A549 (cell line): ENCODE measurements around the gene AIP. TPM values are rescaled to one million over a fixed set of nuclear protein-coding genes. Genes with fewer than 3 reads are reported as not detected.

ENCODE experiments used
- ATAC-seq, 2 experiments: fragments of 200-7000 bp in 1 of 2; fragments of >200 bp in 1 of 2; cut with Nextera tagmentation in 1 of 2; cut with Tn5 transposase in 1 of 2; 3 replicates each; pipeline versions ENCODE4 v1.8.0 to v1.9.1; 2018 to 2020; ENCODE audit warnings: mild to moderate bottlenecking in 1 of 2, moderate library complexity in 1 of 2
- CTCF ChIA-PET: fragments of 300-600 bp; sonication (Branson Sonifier 250); formaldehyde crosslinking; extraction: SDS; loops from one replicate; lab custom pipeline; 2021; ENCODE audit warnings: antibody characterized with exemption, inconsistent platforms; lab: Yijun Ruan, JAX
- POLR2A ChIA-PET: fragments of 350-600 bp; formaldehyde crosslinking; extraction: SDS; loops from one replicate; lab custom pipeline; 2021; ENCODE audit warnings: antibody characterized with exemption, inconsistent platforms; lab: Yijun Ruan, JAX
- DNase-seq, 2 experiments: peaks; one replicate each; pipeline versions ENCODE4 v3.0.0 to v3.0.0-alpha.2; 2011 to 2016; ENCODE audit warnings: low read depth in 1 of 2, low spot score in 1 of 2
- FAIRE-seq: peaks from 2 replicates; lab custom pipeline; 2011; peaks lifted over from hg19 to GRCh38; lab: Jason Lieb, UNC
- H3K27ac ChIP-seq, 2 experiments: fragments of >200 bp; sonication (Bioruptor Twin); formaldehyde crosslinking; 3 replicates each; pipeline ENCODE4 v1.5.1; 2016 to 2017
- H3K4me1 ChIP-seq: fragments of >200 bp; sonication (Bioruptor Twin); formaldehyde crosslinking; 3 replicates; pipeline ENCODE4 v1.6.1; 2016
- H3K4me2 ChIP-seq: fragments of >200 bp; sonication (Bioruptor Twin); formaldehyde crosslinking; 3 replicates; pipeline ENCODE4 v1.6.1; 2016
- H3K4me3 ChIP-seq: fragments of >200 bp; sonication (Bioruptor Twin); formaldehyde crosslinking; 3 replicates; pipeline ENCODE4 v1.5.1; 2016
- H3K9me3 ChIP-seq: fragments of >200 bp; sonication (Bioruptor Twin); formaldehyde crosslinking; 3 replicates; pipeline ENCODE4 v1.6.1; 2016
- BCL3 ChIP-seq: fragments of >200 bp; sonication (Bioruptor Twin); formaldehyde crosslinking; IDR thresholded peaks from 3 replicates; pipeline ENCODE4 v1.6.1; 2016
- BHLHE40 ChIP-seq: IDR thresholded peaks from 2 replicates; pipeline ENCODE4 v1.6.1; 2012; ENCODE audit warnings: low read depth, low read length, inconsistent platforms
- CBX2 ChIP-seq: fragments of 200-600 bp; sonication (generic); IDR thresholded peaks from 2 replicates; pipeline ENCODE4 v1.6.1; 2016; ENCODE audit warnings: low read depth, mild to moderate bottlenecking, borderline replicate concordance
- CEBPB ChIP-seq, 2 experiments: fragments of >200 bp in 1 of 2; sonication (Bioruptor Twin) in 1 of 2; formaldehyde crosslinking in 1 of 2; IDR thresholded peaks; 2 replicates each; pipeline ENCODE4 v1.6.1; 2012 to 2016
- CHD2 ChIP-seq: fragments of 150-350 bp; IDR thresholded peaks from 2 replicates; pipeline ENCODE4 v1.6.1; 2014; ENCODE audit warnings: low read length; ENCODE audit not compliant: partially characterized antibody
- FOSL2 ChIP-seq, 2 experiments: fragments of 450-650 bp in 1 of 2; fragments of >200 bp in 1 of 2; sonication (Bioruptor Twin) in 1 of 2; formaldehyde crosslinking; IDR thresholded peaks; 2 replicates each; pipeline versions ENCODE4 v1.5.0 to v1.6.1; 2016 to 2020; ENCODE audit warnings: mild to moderate bottlenecking in 1 of 2, moderate library complexity in 1 of 2
- GATA3 ChIP-seq: IDR thresholded peaks from 2 replicates; pipeline ENCODE4 v1.6.1; 2012; ENCODE audit warnings: borderline replicate concordance
- HOXB13 ChIP-seq: fragments of 250-450 bp; sonication (Bioruptor Pico); IDR thresholded peaks from 2 replicates; pipeline ENCODE4 v1.5.0; 2020; ENCODE audit warnings: low read depth, mild to moderate bottlenecking, moderate library complexity
- JUNB ChIP-seq: fragments of >200 bp; sonication (Bioruptor Twin); formaldehyde crosslinking; IDR thresholded peaks from 2 replicates; pipeline ENCODE4 v1.6.1; 2016
- MAFK ChIP-seq: fragments of 450-650 bp; IDR thresholded peaks from 2 replicates; pipeline ENCODE4 v1.6.1; 2014; ENCODE audit not compliant: partially characterized antibody
- MAZ ChIP-seq: fragments of 150-350 bp; IDR thresholded peaks from 2 replicates; pipeline ENCODE4 v1.6.1; 2014; ENCODE audit warnings: antibody characterized with exemption, low read depth, low read length, borderline replicate concordance
- MYC ChIP-seq: IDR thresholded peaks from 2 replicates; pipeline ENCODE4 v1.6.1; 2012; ENCODE audit warnings: mild to moderate bottlenecking, inconsistent platforms, low read length, improper control_type of control experiment, borderline replicate concordance
- REST ChIP-seq: fragments of 200-600 bp; sonication (generic); IDR thresholded peaks from 2 replicates; pipeline ENCODE4 v1.6.1; 2016; ENCODE audit warnings: antibody characterized with exemption, mild to moderate bottlenecking, moderate library complexity
- RFX5 ChIP-seq: fragments of 450-650 bp; IDR thresholded peaks from 2 replicates; pipeline ENCODE4 v1.7.1; 2014; ENCODE audit warnings: antibody characterized with exemption, mild to moderate bottlenecking, moderate library complexity
- SMC3 ChIP-seq: fragments of >200 bp; sonication (Bioruptor Twin); formaldehyde crosslinking; IDR thresholded peaks from 3 replicates; pipeline ENCODE4 v1.6.1; 2018; ENCODE audit warnings: inconsistent platforms
- USF2 ChIP-seq: fragments of 450-650 bp; IDR thresholded peaks from 2 replicates; pipeline ENCODE4 v1.6.1; 2014; ENCODE audit warnings: antibody characterized with exemption
- ZC3H11A ChIP-seq: fragments of 450-650 bp; IDR thresholded peaks from 2 replicates; pipeline ENCODE4 v1.6.1; 2014; ENCODE audit warnings: antibody characterized with exemption, mild to moderate bottlenecking
- WGBS: methylation state at CpG from one replicate; pipeline ENCODE4 v1.1.6; 2017; ENCODE audit errors: missing lambda C conversion rate; 5-methylcytosine and 5-hydroxymethylcytosine counted together
- polyA plus RNA-seq, 4 experiments: library from polyadenylated mRNA; depleted of rRNA in 3 of 4; stranded (reverse); fragments of >200 nt; fragmentation: RNase III in 1 of 4; extraction: RNeasy Plus Mini Kit Qiagen cat#74134 plus additional on column Dnase treatment in 1 of 4; gene quantifications; 2 replicates in 3 of 4; 3 replicates in 1 of 4; pipeline ENCODE4 v1.2.3, GENCODE V29; 2011 to 2017
- TF ChIP-seq, protein P1 (sequence below): IDR thresholded peaks from 2 replicates; pipeline ENCODE4 v1.6.1; 2012

Gene AIP
- polyA plus RNA-seq, 2 of the 4 experiments (the other 2 are of a cell fraction): 50.8 to 68.8 TPM

DNA sequence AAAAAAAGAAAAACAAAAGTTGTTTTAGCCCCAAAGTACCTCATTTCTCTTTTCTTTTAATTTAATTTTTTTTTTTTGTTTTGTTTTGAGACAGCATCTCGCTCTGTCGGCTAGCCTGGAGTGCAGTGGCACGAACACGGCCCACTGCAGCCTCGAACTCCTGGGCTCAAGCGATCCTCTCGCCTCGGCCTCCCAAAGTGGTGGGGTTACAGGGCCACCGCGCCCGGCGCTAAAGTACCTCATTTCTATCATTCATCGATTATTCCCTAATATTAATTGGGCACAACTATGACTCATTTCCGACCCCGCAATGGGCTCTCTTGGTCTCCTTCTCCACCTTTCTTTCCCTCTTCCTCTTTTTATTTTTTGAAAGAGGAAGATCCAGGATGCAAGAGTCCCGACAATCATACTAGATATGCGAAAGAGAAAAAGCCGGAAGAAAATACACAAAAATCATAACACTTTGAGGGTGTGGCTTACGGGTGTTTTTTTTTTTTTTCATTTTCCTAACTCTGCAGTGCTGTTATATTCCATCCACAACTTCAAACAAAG, 475 bp upstream of the AIP start:
- DNase-seq (no peak), FAIRE-seq (no peak), ATAC-seq (peak; percentile 23 to 52; a peak in 5 of 6 replicates)
- H3K4me2 ChIP-seq: peak overlapping the region; percentile 97
- 31% methylated on average over 19 of the region's 19 CpGs for WGBS
- no peaks in the 10 kb centered on the region for H3K9me3 ChIP-seq
- peak overlapping the region; percentile 71 to 88 for H3K27ac ChIP-seq
- no peak for TF ChIP-seq FOSL2 (IDR thresholded peaks at IDR 0.05)
- TF ChIP-seq FOSL2 (CRISPR knock-in tag; IDR thresholded peaks at IDR 0.05): peak; percentile 75
- no peak for TF ChIP-seq CHD2
- ChIA-PET POLR2A (interaction anchor here (0.6 to 1.3 kb wide), 8 partner anchors 9 to 109 kb away, joined by 3 to 6 read pairs (median 4); partner anchors contain the start of genes CLCF1, PPP1CA and RPS6KB2), CTCF (interaction anchor here (0.7 to 3.9 kb wide), 4 partner anchors 10 to 137 kb away, joined by 3 to 22 read pairs (median 4); partner anchors contain the start of gene TMEM134)
- H3K4me1 ChIP-seq: peaks cover 11% of the 10 kb centered on the region; the same call in 2 of the 3 replicates
- H3K4me3 ChIP-seq: peak overlapping the region; percentile 55

DNA sequence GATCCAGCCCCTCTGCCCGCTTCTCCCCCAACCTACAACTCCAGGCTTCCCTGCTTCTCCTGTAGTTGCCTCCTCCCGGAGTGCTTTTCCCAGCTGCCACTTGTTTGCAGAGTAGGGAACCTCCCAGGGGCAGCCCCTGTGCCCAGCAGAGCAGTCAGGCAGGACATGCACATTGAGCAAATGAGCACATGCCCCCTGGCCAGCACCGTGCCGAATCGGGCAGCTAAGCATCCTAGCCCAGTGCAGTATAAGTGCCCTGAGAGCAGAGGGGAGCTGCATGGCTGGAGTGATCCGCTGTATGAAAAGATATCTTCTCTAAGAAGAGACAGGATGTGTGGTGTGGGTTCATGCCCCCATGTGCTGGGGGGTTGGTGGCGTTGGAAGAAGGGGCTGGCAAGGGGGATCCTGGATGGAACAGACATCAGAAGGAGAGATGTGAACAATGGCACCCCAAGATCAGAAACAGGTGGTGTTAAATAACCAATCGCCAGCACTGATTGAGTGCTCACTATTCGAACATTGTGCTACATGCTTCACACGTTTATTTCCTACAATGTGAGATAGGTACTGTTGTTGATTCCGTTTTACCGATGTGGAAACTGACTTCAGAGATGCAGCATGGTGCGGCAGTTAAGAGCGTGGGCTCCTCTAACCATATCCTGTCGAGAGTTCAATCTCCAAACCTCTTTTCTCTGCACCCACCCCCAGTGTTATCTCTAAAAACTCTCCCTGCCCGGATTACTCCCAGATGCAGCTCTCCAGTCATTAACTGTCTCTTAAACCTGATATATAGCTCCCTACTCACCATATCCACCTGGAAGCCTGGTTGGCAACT, 1.2 kb downstream of the AIP start:
- ATAC-seq (no peak), DNase-seq (no peak), FAIRE-seq (no peak)
- 87% methylated on average over 16 of the region's 16 CpGs for WGBS
- Histone ChIP-seq H3K4me2 (peak overlapping the region; percentile 97), H3K4me3 (no peak overlapping the region), H3K4me1 (peaks cover 11% of the 10 kb centered on the region; the same call in 2 of the 3 replicates), H3K9me3 (no peaks in the 10 kb centered on the region), H3K27ac (peak overlapping the region in 1 of 2 experiments; percentile 88; a peak in 2 of 6 replicates)
- TF ChIP-seq ZC3H11A (no peak), BHLHE40 (no peak), GATA3 (no peak), MAZ (no peak), CEBPB (IDR thresholded peaks at IDR 0.05) (no peak), SMC3 (no peak), MYC (no peak), HOXB13 (no peak), MAFK (no peak), REST (no peak), USF2 (no peak), RFX5 (no peak), JUNB (no peak), CBX2 (no peak), FOSL2 (IDR thresholded peaks at IDR 0.05) (no peak), FOSL2 (CRISPR knock-in tag; IDR thresholded peaks at IDR 0.05) (no peak), BCL3 (no peak)
- TF ChIP-seq, protein P1, sequence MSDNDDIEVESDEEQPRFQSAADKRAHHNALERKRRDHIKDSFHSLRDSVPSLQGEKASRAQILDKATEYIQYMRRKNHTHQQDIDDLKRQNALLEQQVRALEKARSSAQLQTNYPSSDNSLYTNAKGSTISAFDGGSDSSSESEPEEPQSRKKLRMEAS: no peak
- ChIA-PET POLR2A (interaction anchor here (1.3 kb wide), 1 partner anchor 17 kb away, joined by 3 read pairs; no protein-coding TSS in a partner anchor), CTCF (interaction anchor here (1.3 kb wide), 1 partner anchor 10 kb away, joined by 4 read pairs; no protein-coding TSS in a partner anchor)
